Prostate gland (tissue), 2 donors: Measurements from ENCODE around the gene SPA17.

ENCODE experiments used
- POLR2A ChIP-seq: fragments of 450-650 bp; IDR thresholded peaks from one replicate; pipeline ENCODE4 v1.6.1; 2016; ENCODE audit warnings: antibody characterized with exemption, mild to moderate bottlenecking
- TF ChIP-seq, protein P1 (sequence below), 4 experiments: fragments of 200-600 bp in 2 of 4; fragments of 450-650 bp in 2 of 4; sonication (generic) in 2 of 4; IDR thresholded peaks; 1 replicate in 3 of 4; 2 replicates in 1 of 4; pipeline ENCODE4 v1.5.1; 2016 to 2019; ENCODE audit warnings: antibody characterized with exemption in 4 of 4, mild to moderate bottlenecking in 2 of 4, moderate library complexity in 2 of 4

DNA sequence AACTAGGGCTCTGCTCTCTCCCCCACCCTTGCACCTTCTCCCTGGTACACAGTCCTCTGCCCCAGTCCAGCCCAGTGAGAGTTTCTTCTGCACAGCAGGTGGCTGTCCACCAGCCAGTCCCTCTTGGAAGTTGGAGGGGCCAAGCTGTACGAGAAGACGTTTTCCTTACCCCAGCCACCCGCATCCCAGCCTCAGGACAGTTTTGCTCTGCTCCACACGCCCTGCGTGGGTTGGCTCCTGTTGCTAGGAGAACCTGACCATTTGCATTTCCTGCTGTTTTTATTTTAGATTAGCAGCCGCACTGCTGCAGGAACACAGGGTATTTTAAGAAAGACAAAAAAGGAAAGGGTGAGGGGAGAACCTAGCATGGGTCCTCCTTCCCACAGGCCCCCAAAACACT, 48.5 kb downstream of the SPA17 start:
- TF ChIP-seq, protein P1, sequence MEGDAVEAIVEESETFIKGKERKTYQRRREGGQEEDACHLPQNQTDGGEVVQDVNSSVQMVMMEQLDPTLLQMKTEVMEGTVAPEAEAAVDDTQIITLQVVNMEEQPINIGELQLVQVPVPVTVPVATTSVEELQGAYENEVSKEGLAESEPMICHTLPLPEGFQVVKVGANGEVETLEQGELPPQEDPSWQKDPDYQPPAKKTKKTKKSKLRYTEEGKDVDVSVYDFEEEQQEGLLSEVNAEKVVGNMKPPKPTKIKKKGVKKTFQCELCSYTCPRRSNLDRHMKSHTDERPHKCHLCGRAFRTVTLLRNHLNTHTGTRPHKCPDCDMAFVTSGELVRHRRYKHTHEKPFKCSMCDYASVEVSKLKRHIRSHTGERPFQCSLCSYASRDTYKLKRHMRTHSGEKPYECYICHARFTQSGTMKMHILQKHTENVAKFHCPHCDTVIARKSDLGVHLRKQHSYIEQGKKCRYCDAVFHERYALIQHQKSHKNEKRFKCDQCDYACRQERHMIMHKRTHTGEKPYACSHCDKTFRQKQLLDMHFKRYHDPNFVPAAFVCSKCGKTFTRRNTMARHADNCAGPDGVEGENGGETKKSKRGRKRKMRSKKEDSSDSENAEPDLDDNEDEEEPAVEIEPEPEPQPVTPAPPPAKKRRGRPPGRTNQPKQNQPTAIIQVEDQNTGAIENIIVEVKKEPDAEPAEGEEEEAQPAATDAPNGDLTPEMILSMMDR (IDR thresholded peaks at IDR 0.05), result no peak
- no peak for TF ChIP-seq POLR2A
